Ovary (tissue), 9 donors: ENCODE measurements around the gene KLHDC8A. TPM values are rescaled to one million over a fixed set of nuclear protein-coding genes. Genes with fewer than 3 reads are reported as not detected.

Experiments
- DNase-seq, 5 donors: peaks; one replicate each; pipeline ENCODE4 v3.0.0-alpha.2; 2019 to 2020
- H3K27ac ChIP-seq, 2 donors: fragments of 200-600 bp; one replicate each; pipeline versions ENCODE4 v1.5.1 to v1.8.0; 2019 to 2022
- H3K27me3 ChIP-seq: fragments of 200-600 bp; one replicate; pipeline ENCODE4 v1.8.0; 2022
- H3K36me3 ChIP-seq: fragments of 200-600 bp; sonication (generic); one replicate; pipeline ENCODE4 v1.5.1; 2019
- H3K4me1 ChIP-seq: one replicate; pipeline ENCODE4 v1.8.1; 2013; ENCODE audit warnings: mild to moderate bottlenecking, moderate library complexity; ENCODE audit not compliant: insufficient read depth
- H3K4me3 ChIP-seq: fragments of 200-600 bp; sonication (generic); one replicate; pipeline ENCODE4 v1.5.1; 2017
- H3K9me3 ChIP-seq, 2 donors: fragments of 200-600 bp in 1 of 2; sonication (generic) in 1 of 2; one replicate each; pipeline versions ENCODE4 v1.5.1 to v1.8.1; 2013 to 2019; ENCODE audit warnings: mild to moderate bottlenecking in 1 of 2, moderate library complexity in 1 of 2
- CTCF ChIP-seq, 3 donors: fragments of 450-650 bp in 2 of 3; fragments of 200-600 bp in 1 of 3; IDR thresholded peaks; one replicate each; pipeline versions ENCODE4 v1.5.1 to v1.8.0; 2016 to 2022; ENCODE audit warnings: antibody characterized with exemption in 3 of 3, mild to moderate bottlenecking in 1 of 3
- EP300 ChIP-seq: sonication (generic); formaldehyde crosslinking; IDR thresholded peaks from one replicate; pipeline ENCODE4 v1.6.1; 2017; ENCODE audit warnings: antibody characterized with exemption
- POLR2A ChIP-seq: fragments of 450-650 bp; IDR thresholded peaks from one replicate; pipeline ENCODE4 v1.6.1; 2017; ENCODE audit warnings: antibody characterized with exemption, mild to moderate bottlenecking, moderate library complexity
- WGBS, 3 donors: extraction: QIAGEN DNeasy Blood & Tissue Kit in 1 of 3; methylation state at CpG; one replicate each; pipeline versions ENCODE4 v1.1.5 to v1.1.7; 2013 to 2017; 5-methylcytosine and 5-hydroxymethylcytosine counted together
- intact Hi-C, 4 donors: fragments of 100-400 bp; cut with DNase I; formaldehyde crosslinking; loops; one replicate each; pipeline versions ENCODE4 v1.11.0 to v1.15.1; 2022 to 2023
- polyA plus RNA-seq, 2 donors: library from polyadenylated mRNA; stranded (reverse); fragments of 200-250 nt in 1 of 2; fragments of 350-450 nt in 1 of 2; fragmentation: Illumina TruSeq in 1 of 2; extraction: RNeasy Lipid Tissue Mini Kit (QIAGEN cat#74804) in 1 of 2; gene quantifications; one replicate each; pipeline ENCODE4 v1.2.3, GENCODE V29; 2013 to 2014
- total RNA-seq, 7 donors: library from RNA; depleted of rRNA in 2 of 7; stranded (reverse); fragments of >200 nt in 2 of 7; fragmentation: NEBNext Ultra II Directional in 3 of 7; extraction: Animal tissue kit (Norgen Biotek cat#: 25700) in 3 of 7; gene quantifications; one replicate each; pipeline versions ENCODE4 v1.1.0 to v1.2.4, GENCODE V29; 2016 to 2023
- donor health status: DM: no; HTN: no; CAD: no; lungs with moderate emphysema.
- donor health status: DM: no; HTN: no; CAD: no.
- donor health status: Bipolar disorder and iron deficiency.
- donor health status: DM: yes; HTN: yes; CAD: no.
- donor health status: DM: no; HTN: no; CAD: no.
- donor health status: DM: yes; HTN: yes; CAD: no.

The KLHDC8A gene
- total and polyA plus RNA-seq, 9 donors: 111 to 457 (median 270) TPM

DNA sequence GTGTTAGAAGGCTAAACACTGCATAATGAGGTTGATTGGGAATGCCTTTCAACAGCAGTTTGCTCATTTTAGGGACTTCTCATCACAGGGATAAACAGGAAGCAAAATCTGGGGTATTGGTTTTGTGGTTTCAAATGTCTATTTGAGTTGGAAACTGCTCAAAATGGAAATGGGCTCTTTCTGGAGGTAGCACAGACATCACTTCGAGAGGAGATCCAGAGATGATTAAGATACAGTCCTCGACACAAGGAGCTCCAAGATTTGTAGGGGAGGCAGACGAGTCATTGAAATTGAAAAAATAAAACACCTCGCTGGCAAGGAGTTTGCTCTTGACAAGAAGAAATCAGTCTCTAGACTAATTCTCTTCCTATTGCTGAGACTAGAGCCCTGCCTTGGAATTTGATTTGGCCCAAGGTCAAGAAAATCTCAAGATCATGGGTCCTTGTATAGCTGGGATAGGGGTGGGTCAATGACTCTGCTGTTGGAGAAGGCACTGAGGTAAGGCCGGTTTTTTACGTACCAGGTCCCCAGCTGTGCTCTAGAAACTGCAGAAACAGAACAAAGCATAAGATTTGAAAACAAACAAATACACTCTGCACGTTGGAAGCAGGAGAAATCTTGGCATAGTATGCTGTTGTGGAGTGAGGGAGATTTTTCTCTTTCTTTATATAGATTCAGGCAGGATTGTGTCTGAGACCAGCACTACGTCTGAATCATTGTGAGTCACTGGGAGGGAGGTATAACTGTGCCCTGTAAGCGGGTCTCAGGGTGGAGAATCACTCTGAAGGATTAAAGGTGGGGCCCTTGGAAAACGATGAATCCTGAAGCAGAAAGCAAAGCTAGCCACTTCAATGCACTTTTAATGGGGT is 17.7 kb upstream of the KLHDC8A start:
- no peak overlapping the region for H3K4me3 ChIP-seq
- 6 to 12% (median 7%) methylated on average over 10 of the region's 10 CpGs for WGBS, 3 donors
- peaks cover 14% of the 10 kb centered on the region for H3K4me1 ChIP-seq
- TF ChIP-seq POLR2A (no peak), EP300 (no peak), CTCF (IDR thresholded peaks at IDR 0.05) (no peak)
- no peak for DNase-seq
- intact Hi-C loops: no loop called here
- H3K27ac ChIP-seq: peak overlapping the region; percentile 39 to 87
- no peaks in the 10 kb centered on the region for H3K9me3 ChIP-seq
- no peaks in the 10 kb centered on the region for H3K27me3 ChIP-seq
- no peaks in the 10 kb centered on the region for H3K36me3 ChIP-seq

- Histone ChIP-seq H3K9me3 (no peaks in the 10 kb centered on the region), H3K4me1 (peaks cover 14% of the 10 kb centered on the region), H3K27me3 (no peaks in the 10 kb centered on the region), H3K4me3 (no peak overlapping the region), H3K36me3 (no peaks in the 10 kb centered on the region), H3K27ac (peak overlapping the region; percentile 39 to 87)
- TF ChIP-seq POLR2A (no peak), CTCF (IDR thresholded peaks at IDR 0.05) (no peak), EP300 (no peak)
- DNase-seq: no peak
- WGBS, 3 donors: 3 to 21% (median 8%) methylated on average over 2 of the region's 2 CpGs
- intact Hi-C loops: no loop called here
Observed at GRCh38 chr1:205373798-205374175, 17.1 kb upstream of the KLHDC8A start.

DNA sequence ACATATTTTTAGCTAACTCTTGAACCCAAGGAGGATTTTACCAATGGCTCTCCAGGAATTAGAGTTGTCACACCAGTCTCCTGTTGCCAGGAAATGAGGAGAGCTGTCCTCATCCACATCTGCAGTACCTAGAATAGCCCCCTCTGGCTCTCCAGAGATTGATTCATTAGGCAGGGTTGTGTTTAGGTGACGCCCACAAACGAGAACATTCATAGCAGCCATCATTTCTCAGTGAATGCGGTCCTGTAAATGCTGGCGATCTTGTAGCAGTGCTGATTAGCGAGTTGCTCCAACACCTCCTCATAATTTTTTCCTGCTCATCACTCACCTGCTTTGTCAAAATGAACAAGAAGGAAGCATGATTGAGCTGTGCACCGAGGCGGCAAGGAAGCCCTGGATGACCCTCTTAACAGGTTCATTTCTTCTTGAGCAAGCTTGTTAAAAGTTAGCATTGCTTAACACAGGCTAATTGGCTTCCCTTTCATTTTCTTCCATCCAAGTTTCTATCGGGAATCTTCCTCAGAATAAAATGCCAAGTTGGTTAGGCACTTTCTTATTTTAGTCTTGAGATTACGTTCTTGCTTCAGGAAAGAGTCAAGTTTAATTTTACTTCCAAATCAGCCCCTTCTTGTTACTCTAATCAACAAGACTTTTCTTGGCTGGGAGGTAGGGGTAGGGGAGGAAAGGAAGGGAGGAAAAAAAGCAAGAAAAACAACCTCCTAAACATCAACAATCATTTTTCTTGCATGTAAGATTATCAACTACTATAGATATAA is 16.5 kb upstream of the KLHDC8A start:
- no peaks in the 10 kb centered on the region for H3K36me3 ChIP-seq
- peak overlapping the region; percentile 39 to 87 for H3K27ac ChIP-seq
- H3K4me3 ChIP-seq: peak overlapping the region; percentile 1
- WGBS, 3 donors: 2 to 9% (median 5%) methylated on average over 9 of the region's 9 CpGs
- DNase-seq: peak in 1 of 5 donors; percentile 38
- H3K27me3 ChIP-seq: no peaks in the 10 kb centered on the region
- H3K4me1 ChIP-seq: peaks cover 14% of the 10 kb centered on the region
- no peak for TF ChIP-seq CTCF (IDR thresholded peaks at IDR 0.05)
- no peak for TF ChIP-seq POLR2A
- TF ChIP-seq EP300: no peak
- H3K9me3 ChIP-seq: no peaks in the 10 kb centered on the region
- intact Hi-C loops: no loop called here

GRCh38 chr1:205371871-205372660 is 15.3 kb upstream of the KLHDC8A start:
- TF ChIP-seq EP300 (no peak), CTCF (IDR thresholded peaks at IDR 0.05) (no peak), POLR2A (no peak)
- intact Hi-C loops: no loop called here
- DNase-seq: peak in 2 of 5 donors; percentile 28 to 58
- 10 to 22% (median 12%) methylated on average over 11 of the region's 11 CpGs for WGBS, 3 donors
- no peaks in the 10 kb centered on the region for H3K9me3 ChIP-seq
- H3K27ac ChIP-seq: peak overlapping the region; percentile 11 to 87
- no peaks in the 10 kb centered on the region for H3K36me3 ChIP-seq
- no peaks in the 10 kb centered on the region for H3K27me3 ChIP-seq
- peaks cover 14% of the 10 kb centered on the region for H3K4me1 ChIP-seq
- H3K4me3 ChIP-seq: no peak overlapping the region
